ENCODE results near the gene CAPZB.

The CAPZB gene

DNA sequence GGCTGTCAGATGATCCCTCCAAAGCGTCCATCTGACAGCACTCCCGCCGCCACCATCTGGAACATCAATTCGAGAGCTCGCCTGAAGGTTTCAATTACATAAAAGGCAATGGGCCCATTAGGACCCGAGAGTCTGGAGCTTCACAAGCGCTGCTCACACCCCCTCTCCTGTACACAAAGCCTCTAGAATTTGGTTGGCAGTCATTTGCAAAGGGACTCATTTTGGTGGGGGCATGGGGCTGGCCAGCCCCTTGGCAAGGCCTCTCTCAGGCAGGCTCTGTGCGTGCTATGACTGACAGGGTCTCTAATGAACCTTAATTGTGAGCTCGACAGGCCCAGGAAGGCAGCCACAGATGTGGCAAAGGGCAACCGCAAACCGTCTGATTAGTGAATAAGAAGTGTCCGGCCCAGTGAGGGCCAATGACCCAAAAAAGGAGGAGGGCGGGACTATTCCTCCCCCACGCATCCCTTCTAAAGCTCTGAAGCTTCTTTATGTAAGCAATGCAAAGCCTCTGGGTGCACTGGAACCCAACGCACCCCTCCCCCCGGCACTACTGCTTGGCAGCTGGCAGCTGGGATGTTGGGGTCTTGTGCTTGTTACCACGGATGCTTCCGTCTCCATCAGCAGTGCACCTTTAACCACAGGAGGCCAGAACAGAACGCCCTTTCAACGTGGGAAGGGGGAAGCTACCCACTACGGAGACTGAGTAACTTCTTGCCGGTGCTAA is 79.4 kb downstream of the CAPZB start:
- Mint-ChIP-seq H3K27ac (peak overlapping the region; percentile 86 to 89), H3K4me3 (peak overlapping the region in 1 of 2 donors; percentile 27), H3K9me3 (no peaks in the 10 kb centered on the region), H3K27me3 (no peaks in the 10 kb centered on the region), H3K36me3 (ENCODE audit: insufficient read depth) (peaks cover 33% of the 10 kb centered on the region), H3K4me1 (ENCODE audit: low read depth in 2 of 2) (peaks cover 63 to 79% of the 10 kb centered on the region in 2 donors)
- ATAC-seq (replicated peaks) (no peak), DNase-seq (no peak)

DNA sequence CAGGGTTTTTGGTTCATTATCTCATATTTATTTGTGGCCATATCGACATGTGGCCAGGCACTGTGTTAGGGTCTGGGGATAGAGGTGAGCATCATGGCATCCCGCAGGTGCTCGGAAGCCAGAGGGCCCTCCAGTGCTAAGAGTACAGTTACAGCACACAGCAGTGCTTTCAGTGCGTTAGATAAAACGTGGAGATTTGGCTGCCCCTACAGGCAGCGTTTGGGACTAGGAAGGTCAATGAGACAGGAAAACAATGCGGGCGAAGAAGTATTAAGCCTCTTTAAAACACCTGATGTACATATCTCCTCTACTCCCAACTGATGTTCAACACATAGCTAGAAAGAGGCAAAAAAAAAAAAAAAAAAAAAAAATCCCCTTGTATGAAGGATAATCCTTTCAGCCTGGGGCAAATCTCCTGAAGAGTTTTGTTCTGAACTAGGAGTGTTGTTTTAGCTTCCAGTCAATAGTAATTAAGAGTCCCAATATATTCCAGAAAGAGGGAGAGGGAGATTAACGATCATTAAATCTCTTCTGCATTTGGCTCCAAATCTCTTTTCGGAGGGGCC is 80.1 kb downstream of the CAPZB start:
- peaks cover 37% of the 10 kb centered on the region for H3K36me3 Mint-ChIP-seq (ENCODE audit: insufficient read depth)
- no peak for DNase-seq
- H3K4me3 Mint-ChIP-seq = peak overlapping the region in 1 of 2 donors; percentile 1
- no peaks in the 10 kb centered on the region for H3K27me3 Mint-ChIP-seq
- no peak for ATAC-seq (replicated peaks)
- peaks cover 67 to 82% of the 10 kb centered on the region in 2 donors for H3K4me1 Mint-ChIP-seq (ENCODE audit: low read depth in 2 of 2)
- H3K27ac Mint-ChIP-seq = peak overlapping the region; percentile 86 to 89
- H3K9me3 Mint-ChIP-seq = no peaks in the 10 kb centered on the region

DNA sequence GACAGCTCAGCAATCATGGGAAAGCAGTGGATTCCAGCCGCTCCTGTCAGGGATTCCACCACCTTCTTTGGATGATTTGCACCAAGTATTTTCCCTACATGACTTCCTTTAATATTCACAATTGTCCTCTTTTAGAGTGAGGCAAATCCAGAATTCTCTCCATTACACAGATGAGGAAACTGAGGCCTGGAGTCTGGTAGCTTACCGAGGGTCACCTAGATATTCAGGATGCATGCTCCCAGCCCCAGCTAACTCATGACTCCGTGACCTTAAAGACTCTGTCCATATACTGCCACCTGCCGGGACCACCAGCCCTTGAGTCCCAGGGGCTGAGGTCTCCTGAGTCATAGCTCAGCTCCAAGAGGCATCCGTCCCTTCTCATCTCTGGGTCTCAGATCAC is 80.6 kb downstream of the CAPZB start:
- Mint-ChIP-seq H3K4me1 (ENCODE audit: low read depth in 2 of 2) (peaks cover 67 to 82% of the 10 kb centered on the region in 2 donors), H3K27me3 (no peaks in the 10 kb centered on the region), H3K36me3 (ENCODE audit: insufficient read depth) (peaks cover 35% of the 10 kb centered on the region), H3K27ac (peak overlapping the region in 1 of 2 donors; percentile 86), H3K4me3 (no peak overlapping the region), H3K9me3 (no peaks in the 10 kb centered on the region)
- DNase-seq = no peak
- no peak for ATAC-seq (replicated peaks)

DNA sequence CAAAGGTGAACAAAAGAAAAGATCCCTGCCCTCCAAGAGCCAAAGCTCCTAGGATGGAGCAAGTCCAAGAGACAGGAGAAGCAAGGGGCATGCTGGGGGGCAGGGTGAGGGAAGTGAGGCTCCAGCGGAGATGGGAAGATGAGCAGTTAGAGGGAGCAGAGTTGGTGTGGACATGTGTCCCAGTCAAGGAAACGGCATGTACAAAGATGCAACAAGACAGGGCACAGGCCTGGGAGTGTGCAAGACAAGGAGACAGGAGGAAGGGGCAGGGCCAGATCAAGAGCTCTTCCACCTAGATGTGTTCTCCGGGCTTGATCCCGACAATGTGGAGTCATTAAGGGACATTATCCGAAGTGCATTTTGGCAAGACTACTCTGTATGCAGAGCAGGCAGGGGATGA is 82.1 kb downstream of the CAPZB start:
- ATAC-seq (replicated peaks) (no peak), DNase-seq (no peak)
- H3K27ac Mint-ChIP-seq = peak overlapping the region; percentile 77 to 85
- H3K4me1 Mint-ChIP-seq (ENCODE audit: low read depth in 2 of 2) = peaks cover 71 to 82% of the 10 kb centered on the region in 2 donors
- H3K36me3 Mint-ChIP-seq (ENCODE audit: insufficient read depth) = peaks cover 36% of the 10 kb centered on the region
- H3K27me3 Mint-ChIP-seq = no peaks in the 10 kb centered on the region
- H3K4me3 Mint-ChIP-seq = peak overlapping the region in 1 of 2 donors; percentile 2
- H3K9me3 Mint-ChIP-seq = no peaks in the 10 kb centered on the region

DNA sequence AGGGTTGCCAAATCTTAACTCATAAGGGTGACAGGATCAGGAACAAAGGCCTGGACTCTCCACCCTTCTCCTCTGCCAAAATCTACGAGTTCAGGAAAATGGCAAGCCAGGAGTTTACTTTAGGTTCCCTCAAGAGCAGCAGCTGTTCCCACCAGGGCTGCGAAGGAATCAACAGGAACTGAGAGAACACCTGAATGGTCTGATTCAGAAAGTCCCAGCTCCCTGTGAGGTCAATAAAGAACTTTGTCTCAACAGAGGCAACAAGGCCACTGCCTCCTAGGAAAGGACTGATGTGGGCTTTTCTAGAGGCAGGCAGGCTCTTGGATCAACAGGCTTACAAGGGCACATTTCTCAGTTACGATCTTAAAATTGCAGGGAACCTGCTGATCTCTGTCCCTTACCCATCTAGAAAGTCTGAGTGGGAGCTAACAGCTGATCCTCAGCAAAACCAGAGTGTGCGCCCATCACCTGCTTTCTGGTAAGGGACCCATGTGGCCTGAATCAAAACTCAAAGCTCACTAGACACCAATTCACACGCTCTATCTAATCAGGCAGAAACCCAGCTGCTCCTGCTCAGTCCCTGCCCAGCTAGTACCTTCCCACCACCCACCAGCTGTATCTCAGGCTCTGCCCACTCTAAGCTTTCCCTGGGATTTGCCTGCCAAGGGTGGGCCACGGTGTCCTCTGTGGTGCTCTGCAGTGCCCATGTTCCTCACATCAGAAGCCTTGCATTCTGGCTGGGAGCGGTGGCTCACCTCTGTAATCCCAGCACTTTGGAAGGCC is 83.1 kb downstream of the CAPZB start:
- H3K27me3 Mint-ChIP-seq = no peaks in the 10 kb centered on the region
- H3K27ac Mint-ChIP-seq = peak overlapping the region; percentile 77 to 85
- ATAC-seq (replicated peaks) (no peak), DNase-seq (no peak)
- no peaks in the 10 kb centered on the region for H3K9me3 Mint-ChIP-seq
- H3K4me1 Mint-ChIP-seq (ENCODE audit: low read depth in 2 of 2) = peaks cover 66 to 78% of the 10 kb centered on the region in 2 donors
- H3K4me3 Mint-ChIP-seq = no peak overlapping the region
- peaks cover 38% of the 10 kb centered on the region for H3K36me3 Mint-ChIP-seq (ENCODE audit: insufficient read depth)

DNA sequence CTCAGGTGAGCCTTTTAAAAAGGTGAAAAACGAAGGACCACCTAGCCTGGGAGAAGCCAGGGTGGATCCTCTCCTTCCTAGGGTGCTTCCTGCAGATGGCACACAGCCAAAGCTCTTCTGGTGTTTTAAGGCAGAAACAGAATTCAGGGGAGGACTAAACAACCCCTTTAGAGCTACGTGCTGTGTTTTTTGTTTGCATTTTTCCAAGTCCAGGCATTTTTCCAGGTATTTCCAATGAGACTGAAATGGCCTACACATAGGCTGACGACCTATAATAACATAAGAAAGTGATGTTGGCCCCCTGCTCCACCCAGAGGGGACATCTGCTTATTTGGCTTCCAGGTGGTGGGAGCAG is 83.8 kb downstream of the CAPZB start:
- peaks cover 61 to 74% of the 10 kb centered on the region in 2 donors for H3K4me1 Mint-ChIP-seq (ENCODE audit: low read depth in 2 of 2)

DNA sequence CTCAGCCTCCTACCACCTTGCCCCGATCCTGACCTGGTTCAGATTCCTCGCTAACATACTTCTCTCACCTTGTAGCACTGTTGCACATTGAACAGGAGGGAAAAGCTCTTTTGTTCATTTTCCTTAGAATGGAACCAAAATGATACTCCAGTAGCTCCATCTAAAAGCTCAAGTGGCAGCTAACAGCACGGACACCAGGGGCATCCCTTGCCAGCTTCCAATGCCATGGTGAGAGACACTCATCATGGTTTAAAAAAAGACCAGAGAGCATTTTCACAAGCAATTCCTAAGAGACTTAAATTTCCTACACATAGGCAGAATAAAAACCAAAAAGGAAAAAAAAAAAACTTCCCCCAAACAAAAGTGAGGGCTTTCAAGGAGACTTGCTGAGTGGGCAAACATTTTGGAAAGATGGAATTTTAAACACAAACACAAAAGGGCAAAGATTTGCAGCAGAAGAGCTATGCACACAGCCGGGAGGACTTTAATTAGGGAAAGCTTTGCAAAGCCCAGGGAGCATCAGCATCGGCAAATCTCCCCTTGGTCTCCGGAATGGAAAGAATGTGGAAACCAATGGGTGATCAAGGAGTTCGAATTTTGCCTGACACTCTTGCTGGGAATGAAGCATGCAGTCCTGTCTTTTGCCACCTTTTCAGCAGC is 84.3 kb downstream of the CAPZB start:
- no peaks in the 10 kb centered on the region for H3K9me3 Mint-ChIP-seq
- peak overlapping the region; percentile 77 to 85 for H3K27ac Mint-ChIP-seq
- no peak overlapping the region for H3K4me3 Mint-ChIP-seq
- DNase-seq = no peak
- no peak for ATAC-seq (replicated peaks)
- H3K27me3 Mint-ChIP-seq = no peaks in the 10 kb centered on the region
- peaks cover 43% of the 10 kb centered on the region for H3K36me3 Mint-ChIP-seq (ENCODE audit: insufficient read depth)
- peaks cover 60 to 70% of the 10 kb centered on the region in 2 donors for H3K4me1 Mint-ChIP-seq (ENCODE audit: low read depth in 2 of 2)

More for the DNA sequence above, 83.8 kb downstream of the CAPZB start:
- Mint-ChIP-seq H3K27me3 (no peaks in the 10 kb centered on the region), H3K9me3 (no peaks in the 10 kb centered on the region), H3K27ac (peak overlapping the region; percentile 77 to 85), H3K36me3 (ENCODE audit: insufficient read depth) (peaks cover 42% of the 10 kb centered on the region), H3K4me3 (no peak overlapping the region)
- ATAC-seq (replicated peaks) = no peak
- no peak for DNase-seq

DNA sequence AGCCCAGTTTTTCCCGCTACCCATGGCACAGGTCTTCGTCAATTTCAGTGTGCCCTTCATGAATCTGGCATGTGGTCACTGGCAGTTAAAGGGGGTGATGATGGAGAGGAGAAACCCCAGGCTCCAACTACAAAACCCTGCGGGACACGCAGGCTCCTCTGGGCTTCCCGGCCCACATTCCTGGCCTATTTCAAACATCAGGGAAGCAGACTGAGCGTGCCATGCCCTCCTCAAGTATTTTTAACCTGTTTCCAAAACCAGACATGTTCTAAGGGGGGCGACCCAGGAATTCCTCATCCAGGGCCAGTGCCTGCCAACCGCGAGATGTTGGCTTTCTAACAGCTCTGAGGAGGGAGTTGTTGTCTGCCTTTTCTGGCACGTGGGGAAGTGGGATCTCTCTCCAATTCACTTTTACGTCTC is 85.1 kb downstream of the CAPZB start:
- Mint-ChIP-seq H3K4me3 (no peak overlapping the region), H3K27me3 (no peaks in the 10 kb centered on the region), H3K4me1 (ENCODE audit: low read depth in 2 of 2) (peaks cover 59 to 70% of the 10 kb centered on the region in 2 donors), H3K9me3 (no peaks in the 10 kb centered on the region), H3K27ac (peak overlapping the region; percentile 77 to 85), H3K36me3 (ENCODE audit: insufficient read depth) (peaks cover 39% of the 10 kb centered on the region)
- DNase-seq (no peak), ATAC-seq (replicated peaks) (no peak)

DNA sequence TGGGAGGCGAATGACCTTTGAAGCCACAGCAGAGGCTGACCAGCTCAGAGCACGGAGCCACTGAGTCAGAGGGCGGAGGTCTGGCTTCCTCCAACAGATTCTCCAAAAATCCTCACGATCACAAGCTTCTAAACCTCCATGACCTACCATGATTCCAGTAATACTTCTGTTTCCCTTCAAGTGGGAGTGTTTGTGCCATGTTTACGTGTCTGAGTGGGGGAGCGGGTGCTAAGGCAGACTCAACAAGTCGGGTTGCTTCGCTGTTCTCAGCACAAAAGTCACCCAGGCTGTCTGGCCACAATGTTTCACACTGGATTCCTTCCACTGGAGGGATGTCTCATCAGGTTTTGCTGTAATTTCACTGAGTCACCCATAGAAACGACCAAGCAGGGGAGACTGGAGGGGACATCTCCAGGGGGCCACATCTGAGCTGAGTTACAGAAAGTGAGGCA is 87.0 kb downstream of the CAPZB start:
- ATAC-seq (replicated peaks) (no peak), DNase-seq (no peak)
- Mint-ChIP-seq H3K27ac (peak overlapping the region in 1 of 2 donors; percentile 31), H3K36me3 (ENCODE audit: insufficient read depth) (peaks cover 30% of the 10 kb centered on the region), H3K4me1 (ENCODE audit: low read depth in 2 of 2) (peaks cover 57 to 67% of the 10 kb centered on the region in 2 donors), H3K27me3 (no peaks in the 10 kb centered on the region), H3K9me3 (no peaks in the 10 kb centered on the region), H3K4me3 (no peak overlapping the region)

DNA sequence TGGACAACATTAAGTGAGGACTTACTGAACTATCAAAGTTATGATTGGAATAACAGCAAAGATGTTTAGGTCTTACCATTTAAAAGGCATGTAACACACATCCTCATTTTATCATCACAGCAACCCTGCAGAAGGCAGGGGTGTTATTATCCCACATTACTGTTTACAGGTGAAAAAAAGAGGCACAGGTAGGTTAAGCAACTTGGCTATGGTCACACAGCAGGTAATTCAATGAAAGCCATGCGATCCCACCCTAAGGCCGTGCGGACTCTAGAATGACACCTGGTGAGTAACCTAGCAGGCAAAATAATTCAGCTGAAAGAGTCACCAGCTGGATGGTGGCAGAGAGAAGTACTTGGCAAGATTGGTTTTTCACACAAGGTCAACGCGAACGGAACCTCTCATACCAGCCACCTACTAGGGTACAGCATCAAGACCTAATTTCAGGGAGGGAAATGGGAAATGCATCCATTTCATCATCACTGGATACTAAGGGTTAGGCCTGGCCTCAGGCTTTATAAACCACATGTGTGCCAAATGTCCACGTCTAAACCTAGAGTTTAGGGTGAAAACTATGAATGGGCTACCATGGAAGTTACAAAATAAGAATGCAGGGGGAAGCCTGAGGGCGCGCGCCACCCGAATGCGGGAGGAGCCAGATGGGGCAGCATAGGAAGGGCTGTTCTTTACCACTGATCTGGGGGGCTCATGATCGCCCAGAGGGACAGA is 88.0 kb downstream of the CAPZB start:
- Mint-ChIP-seq H3K27ac (peak overlapping the region; percentile 58 to 71), H3K27me3 (no peaks in the 10 kb centered on the region), H3K4me3 (no peak overlapping the region), H3K36me3 (ENCODE audit: insufficient read depth) (peaks cover 29% of the 10 kb centered on the region), H3K9me3 (no peaks in the 10 kb centered on the region), H3K4me1 (ENCODE audit: low read depth in 2 of 2) (peaks cover 57 to 66% of the 10 kb centered on the region in 2 donors)
- no peak for DNase-seq
- no peak for ATAC-seq (replicated peaks)

DNA sequence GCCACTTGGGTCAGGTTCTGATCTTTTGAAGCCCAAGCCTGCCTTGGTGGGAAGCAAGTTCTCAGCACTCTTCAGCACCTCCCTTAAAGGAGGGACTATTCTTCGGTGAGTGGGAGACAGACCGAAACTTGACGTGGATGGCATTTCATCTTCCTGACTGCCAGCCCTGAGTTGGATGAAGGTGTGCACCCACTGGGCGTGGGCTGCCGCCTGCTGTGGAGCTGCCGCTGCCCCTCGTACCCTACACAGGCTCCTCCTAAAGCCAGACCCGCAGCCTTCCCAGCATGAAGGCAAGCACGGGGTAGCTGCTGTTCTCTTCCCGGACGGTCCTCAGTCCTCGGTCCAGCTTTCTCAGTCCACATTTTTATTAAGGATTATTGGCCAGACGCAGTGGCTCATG is 89.1 kb downstream of the CAPZB start:
- Mint-ChIP-seq H3K9me3 (no peaks in the 10 kb centered on the region), H3K27me3 (no peaks in the 10 kb centered on the region), H3K27ac (peak overlapping the region in 1 of 2 donors; percentile 60), H3K36me3 (ENCODE audit: insufficient read depth) (peaks cover 35% of the 10 kb centered on the region), H3K4me3 (no peak overlapping the region), H3K4me1 (ENCODE audit: low read depth in 2 of 2) (peaks cover 60 to 65% of the 10 kb centered on the region in 2 donors)
- DNase-seq (no peak), ATAC-seq (replicated peaks) (no peak)

DNA sequence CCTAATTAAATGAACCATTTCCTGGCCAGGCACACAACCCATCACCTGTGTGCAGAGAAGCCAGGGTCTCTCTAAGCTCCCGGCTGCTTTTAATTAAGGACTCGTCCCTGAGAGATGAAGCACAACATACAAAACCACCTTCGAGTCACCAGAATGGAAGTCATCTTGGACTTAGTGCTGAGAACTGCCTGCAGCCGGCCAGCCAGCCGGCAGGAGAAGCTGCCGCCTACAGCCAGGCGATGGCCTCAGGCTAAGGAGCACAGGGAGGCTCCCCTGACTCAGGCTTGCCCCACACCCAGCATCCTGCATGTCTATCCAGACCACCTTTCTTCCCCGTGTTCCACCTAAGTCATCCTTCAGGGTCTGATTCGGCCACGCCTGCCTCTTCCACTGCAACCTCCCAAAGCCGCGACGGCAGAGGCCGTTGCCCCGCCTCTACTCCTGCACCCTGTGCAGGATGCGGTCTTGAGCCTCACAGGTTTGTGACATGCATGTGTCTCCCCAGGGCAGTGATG is 89.6 kb downstream of the CAPZB start:
- H3K4me1 Mint-ChIP-seq (ENCODE audit: low read depth in 2 of 2) = peaks cover 60 to 65% of the 10 kb centered on the region in 2 donors
- peak overlapping the region; percentile 60 to 90 for H3K27ac Mint-ChIP-seq
- no peaks in the 10 kb centered on the region for H3K27me3 Mint-ChIP-seq
- no peak overlapping the region for H3K4me3 Mint-ChIP-seq
- H3K9me3 Mint-ChIP-seq = no peaks in the 10 kb centered on the region
- no peak for DNase-seq
- no peak for ATAC-seq (replicated peaks)
- H3K36me3 Mint-ChIP-seq (ENCODE audit: insufficient read depth) = peaks cover 39% of the 10 kb centered on the region

Data from effector memory CD8-positive, alpha-beta T cell (primary cell).